Stomach smooth muscle (tissue), 2 donors: ENCODE data around the gene SENP3.

ENCODE experiments used
- H3K27ac ChIP-seq: one replicate; pipeline ENCODE4 v1.7.0; 2013; ENCODE audit warnings: mild to moderate bottlenecking, low read length, inconsistent platforms
- H3K27me3 ChIP-seq, 2 donors: one replicate each; pipeline ENCODE4 v1.7.0; 2013; ENCODE audit warnings: low read length in 2 of 2; ENCODE audit not compliant: insufficient read depth in 2 of 2, control insufficient read depth in 1 of 2
- H3K36me3 ChIP-seq, 2 donors: one replicate each; pipeline ENCODE4 v1.7.0; 2013; ENCODE audit warnings: low read length in 2 of 2; ENCODE audit not compliant: control insufficient read depth in 2 of 2, insufficient read depth in 2 of 2
- H3K4me1 ChIP-seq: one replicate; pipeline ENCODE4 v1.7.0; 2013; ENCODE audit warnings: low read length; ENCODE audit not compliant: control insufficient read depth, insufficient read depth
- H3K4me3 ChIP-seq, 2 donors: one replicate each; pipeline ENCODE4 v1.7.0; 2013; ENCODE audit warnings: low read length in 2 of 2
- H3K9ac ChIP-seq, 2 donors: one replicate each; pipeline ENCODE4 v1.7.0; 2013; ENCODE audit warnings: low read length in 2 of 2, mild to moderate bottlenecking in 1 of 2
- H3K9me3 ChIP-seq, 2 donors: one replicate each; pipeline ENCODE4 v1.7.0; 2013; ENCODE audit warnings: low read length in 2 of 2; ENCODE audit not compliant: control insufficient read depth in 2 of 2
- donor health status: healthy.
- donor health status: Pancreatic carcinoma.

SENP3 gene

GRCh38 chr17:7579001-7579833, 17.5 kb downstream of the SENP3 start, which contains the start of gene CD68:
Gene CD68 (plus strand): TSS chr17:7579638. CDS start chr17:7579678, 40 bp downstream.
- Histone ChIP-seq H3K4me3 (peak within 1 kb of the TSS in 1 of 2 donors; percentile 47), H3K27ac (peak within 1 kb of the TSS; percentile 67), H3K4me1 (peaks cover 47% of the 10 kb centered on the region), H3K27me3 (no peaks in the 10 kb centered on the region), H3K9me3 (no peaks in the 10 kb centered on the region), H3K36me3 (peaks cover 37 to 50% of the 10 kb centered on the region in 2 donors), H3K9ac (peak within 1 kb of the TSS; percentile 47 to 51)

DNA sequence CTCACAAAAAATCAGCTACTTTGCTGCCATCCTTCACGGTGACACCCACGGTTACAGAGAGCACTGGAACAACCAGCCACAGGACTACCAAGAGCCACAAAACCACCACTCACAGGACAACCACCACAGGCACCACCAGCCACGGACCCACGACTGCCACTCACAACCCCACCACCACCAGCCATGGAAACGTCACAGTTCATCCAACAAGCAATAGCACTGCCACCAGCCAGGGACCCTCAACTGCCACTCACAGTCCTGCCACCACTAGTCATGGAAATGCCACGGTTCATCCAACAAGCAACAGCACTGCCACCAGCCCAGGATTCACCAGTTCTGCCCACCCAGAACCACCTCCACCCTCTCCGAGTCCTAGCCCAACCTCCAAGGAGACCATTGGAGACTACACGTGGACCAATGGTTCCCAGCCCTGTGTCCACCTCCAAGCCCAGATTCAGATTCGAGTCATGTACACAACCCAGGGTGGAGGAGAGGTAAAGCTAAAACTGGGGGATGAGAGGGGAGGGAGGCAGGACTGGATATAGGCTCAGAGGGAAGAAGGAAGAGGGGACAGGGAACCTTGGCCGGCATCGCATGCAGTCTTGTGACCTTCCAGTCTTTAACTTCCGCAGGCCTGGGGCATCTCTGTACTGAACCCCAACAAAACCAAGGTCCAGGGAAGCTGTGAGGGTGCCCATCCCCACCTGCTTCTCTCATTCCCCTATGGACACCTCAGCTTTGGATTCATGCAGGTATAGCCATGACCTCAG, 18.3 kb downstream of the SENP3 start:
- no peaks in the 10 kb centered on the region for H3K9me3 ChIP-seq
- peak overlapping the region in 1 of 2 donors; percentile 47 for H3K4me3 ChIP-seq
- H3K27me3 ChIP-seq: no peaks in the 10 kb centered on the region
- peak overlapping the region; percentile 67 for H3K27ac ChIP-seq
- peak overlapping the region; percentile 47 to 51 for H3K9ac ChIP-seq
- peaks cover 31 to 42% of the 10 kb centered on the region in 2 donors for H3K36me3 ChIP-seq
- H3K4me1 ChIP-seq: peaks cover 47% of the 10 kb centered on the region

- peak overlapping the region in 1 of 2 donors; percentile 47 for H3K4me3 ChIP-seq
- no peaks in the 10 kb centered on the region for H3K27me3 ChIP-seq
- H3K9ac ChIP-seq: no peak overlapping the region
- peaks cover 43% of the 10 kb centered on the region for H3K4me1 ChIP-seq
- peaks cover 23 to 35% of the 10 kb centered on the region in 2 donors for H3K36me3 ChIP-seq
- H3K27ac ChIP-seq: peak overlapping the region; percentile 67
- no peaks in the 10 kb centered on the region for H3K9me3 ChIP-seq
Measured at GRCh38 chr17:7580604-7581575, 19.2 kb downstream of the SENP3 start.

DNA sequence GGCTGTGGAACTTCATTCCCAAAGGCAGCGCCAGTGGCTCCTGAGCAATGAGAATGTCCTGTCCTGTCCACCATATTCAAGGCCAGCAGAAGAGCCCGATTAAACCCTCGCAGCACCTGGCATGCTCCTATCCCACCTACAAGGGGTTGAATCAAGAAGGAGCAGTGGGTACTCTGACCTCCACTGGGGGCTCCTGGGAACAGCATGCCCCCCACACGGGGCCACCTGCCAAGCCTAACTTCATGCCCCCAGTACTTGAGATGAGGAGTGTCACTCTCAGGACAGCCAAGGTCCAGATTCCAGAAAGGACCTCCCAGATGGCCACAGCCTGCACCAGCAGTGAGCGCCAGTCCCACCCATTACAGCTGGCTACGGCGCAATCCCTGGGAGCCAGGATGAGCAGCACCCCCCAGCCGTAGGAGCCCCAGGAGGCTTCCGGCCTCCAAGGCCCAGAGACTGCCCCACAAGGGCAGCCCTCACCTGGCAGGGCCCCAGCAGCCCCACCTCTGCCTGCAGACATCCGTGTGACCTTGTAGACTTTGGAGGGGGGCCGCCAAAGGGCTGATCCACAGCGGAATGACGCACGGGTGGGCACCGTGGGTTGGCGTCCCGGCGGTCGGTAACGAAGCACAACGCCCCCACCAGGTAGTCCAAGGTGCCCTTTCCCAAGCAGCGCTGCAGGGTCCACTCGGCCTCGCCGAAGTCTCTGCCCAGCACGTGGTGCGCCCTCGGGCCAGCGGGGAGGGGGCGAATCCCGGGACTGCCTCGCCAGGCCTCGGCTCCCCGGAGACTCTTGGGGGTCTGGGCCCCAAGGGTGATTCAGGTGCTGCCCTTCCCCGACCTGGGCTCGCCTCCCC, 20.9 kb downstream of the SENP3 start:
- peaks cover 54% of the 10 kb centered on the region for H3K4me1 ChIP-seq
- H3K27me3 ChIP-seq: no peaks in the 10 kb centered on the region
- peak overlapping the region; percentile 88 to 95 for H3K4me3 ChIP-seq
- H3K27ac ChIP-seq: peak overlapping the region; percentile 97
- H3K9me3 ChIP-seq: no peaks in the 10 kb centered on the region
- H3K9ac ChIP-seq: peak overlapping the region; percentile 89 to 98
- H3K36me3 ChIP-seq: peaks cover 6 to 26% of the 10 kb centered on the region in 2 donors

GRCh38 chr17:7583253-7584109, 21.8 kb downstream of the SENP3 start, which contains the start of gene MPDU1:
Gene MPDU1 (plus strand): TSS chr17:7583852. CDS start chr17:7583863, 11 bp downstream.
- H3K27ac ChIP-seq: peak within 1 kb of the TSS; percentile 97
- H3K4me1 ChIP-seq: peaks cover 62% of the 10 kb centered on the region
- peak within 1 kb of the TSS; percentile 88 to 95 for H3K4me3 ChIP-seq
- H3K36me3 ChIP-seq: peaks cover 0 to 19% of the 10 kb centered on the region in 2 donors
- H3K9me3 ChIP-seq: no peaks in the 10 kb centered on the region
- H3K27me3 ChIP-seq: no peaks in the 10 kb centered on the region
- peak within 1 kb of the TSS; percentile 89 to 98 for H3K9ac ChIP-seq

DNA sequence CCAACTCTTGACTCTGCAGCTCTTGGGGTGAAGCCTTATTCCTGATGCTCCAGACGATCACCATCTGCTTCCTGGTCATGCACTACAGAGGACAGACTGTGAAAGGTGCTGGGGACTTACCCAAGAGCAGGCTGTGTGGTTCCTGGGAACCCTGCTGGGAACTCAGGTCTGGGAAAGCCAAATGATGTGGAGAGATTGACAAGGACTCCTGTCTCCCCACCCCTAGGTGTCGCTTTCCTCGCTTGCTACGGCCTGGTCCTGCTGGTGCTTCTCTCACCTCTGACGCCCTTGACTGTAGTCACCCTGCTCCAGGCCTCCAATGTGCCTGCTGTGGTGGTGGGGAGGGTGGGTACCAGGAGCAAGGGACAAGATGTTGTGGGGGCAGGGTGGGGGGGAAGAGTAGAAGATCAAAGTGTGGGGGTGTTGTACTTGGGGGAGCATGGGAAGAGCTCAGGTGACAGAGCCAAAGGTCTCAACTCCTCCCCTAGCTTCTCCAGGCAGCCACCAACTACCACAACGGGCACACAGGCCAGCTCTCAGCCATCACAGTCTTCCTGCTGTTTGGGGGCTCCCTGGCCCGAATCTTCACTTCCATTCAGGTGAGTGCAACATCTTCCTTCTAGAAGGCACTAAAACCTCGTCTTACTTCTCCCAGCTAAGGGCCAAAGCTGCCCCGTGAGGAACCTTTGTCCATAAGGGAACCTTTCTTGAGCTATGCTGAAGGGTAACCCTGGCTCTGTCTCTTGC, 25.1 kb downstream of the SENP3 start:
- H3K9me3 ChIP-seq: no peaks in the 10 kb centered on the region
- peak overlapping the region in 1 of 2 donors; percentile 8 for H3K4me3 ChIP-seq
- peaks cover 8 to 16% of the 10 kb centered on the region in 2 donors for H3K36me3 ChIP-seq
- peaks cover 62% of the 10 kb centered on the region for H3K4me1 ChIP-seq
- H3K9ac ChIP-seq: no peak overlapping the region
- no peaks in the 10 kb centered on the region for H3K27me3 ChIP-seq
- peak overlapping the region; percentile 71 for H3K27ac ChIP-seq

DNA sequence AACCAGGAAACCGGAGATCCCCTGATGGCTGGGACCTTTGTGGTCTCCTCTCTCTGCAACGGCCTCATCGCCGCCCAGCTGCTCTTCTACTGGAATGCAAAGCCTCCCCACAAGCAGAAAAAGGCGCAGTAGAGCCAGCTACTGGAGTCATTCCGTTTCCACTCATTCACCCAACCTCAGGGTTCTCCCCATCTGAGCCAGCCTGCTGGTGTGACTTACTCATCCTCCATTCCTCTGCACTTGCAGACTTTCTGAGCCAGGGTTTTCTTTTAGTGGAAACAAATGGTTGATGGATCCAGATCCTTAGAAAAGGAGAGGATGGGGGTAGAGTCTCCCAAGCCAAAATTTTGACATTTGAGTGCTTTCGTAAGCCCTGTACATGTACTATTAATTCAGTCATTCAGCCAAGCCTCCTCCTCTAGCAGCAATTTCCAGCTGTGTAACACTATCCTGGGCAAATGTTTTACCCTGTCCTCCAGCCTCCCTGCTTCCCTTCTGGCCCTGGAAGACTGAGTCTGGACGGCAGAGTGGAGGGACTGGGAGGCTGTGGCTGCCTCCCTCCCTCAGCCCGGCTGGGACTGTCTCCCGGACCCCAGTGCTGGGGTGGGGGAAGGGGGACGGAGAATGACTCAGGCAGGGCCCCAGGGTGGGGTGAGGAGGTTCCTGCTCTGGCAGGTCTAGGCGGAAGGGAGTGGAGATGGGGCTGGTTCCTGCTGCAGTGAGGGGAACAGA, 25.9 kb downstream of the SENP3 start:
- H3K27me3 ChIP-seq: no peaks in the 10 kb centered on the region
- no peaks in the 10 kb centered on the region for H3K9me3 ChIP-seq
- peaks cover 15 to 23% of the 10 kb centered on the region in 2 donors for H3K36me3 ChIP-seq
- peak overlapping the region in 1 of 2 donors; percentile 83 for H3K4me3 ChIP-seq
- peaks cover 56% of the 10 kb centered on the region for H3K4me1 ChIP-seq
- H3K9ac ChIP-seq: peak overlapping the region; percentile 51 to 91
- H3K27ac ChIP-seq: peak overlapping the region; percentile 71

DNA sequence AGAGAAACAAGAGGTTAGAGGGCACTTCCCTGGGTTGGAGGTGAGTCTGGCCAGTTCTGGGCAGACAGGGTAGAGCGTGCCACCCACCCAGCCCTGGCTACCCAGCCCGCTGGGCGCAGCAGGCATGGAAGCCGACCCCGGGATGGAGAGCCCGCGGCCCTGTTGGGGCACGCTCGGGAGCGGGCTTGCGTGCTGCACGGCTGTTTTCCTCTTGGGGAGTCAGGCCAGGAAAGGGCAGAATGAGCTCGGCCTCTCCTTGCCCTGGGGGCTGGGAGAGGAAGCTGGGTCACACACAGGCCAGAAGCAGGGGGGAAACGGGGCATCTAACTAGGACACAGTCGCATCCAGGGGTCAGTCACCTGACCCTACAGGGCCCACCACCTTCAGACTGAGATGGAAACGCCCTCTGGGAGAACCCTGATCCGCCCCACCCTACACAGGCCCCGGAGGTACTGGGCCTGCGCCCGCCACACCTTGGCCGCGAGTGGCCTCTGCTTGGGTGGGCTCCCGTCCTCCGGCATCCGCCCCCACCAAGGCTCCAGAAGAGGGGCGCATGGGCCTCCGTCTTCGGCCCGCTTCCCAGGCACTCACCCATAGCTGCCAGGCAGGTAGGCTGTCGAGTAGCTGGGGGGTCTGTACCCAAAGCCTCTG, 27.0 kb downstream of the SENP3 start:
- Histone ChIP-seq H3K27ac (peak overlapping the region; percentile 71), H3K4me1 (peaks cover 47% of the 10 kb centered on the region), H3K27me3 (no peaks in the 10 kb centered on the region), H3K9me3 (no peaks in the 10 kb centered on the region), H3K4me3 (peak overlapping the region; percentile 83 to 87), H3K9ac (peak overlapping the region; percentile 85 to 91), H3K36me3 (peaks cover 26 to 34% of the 10 kb centered on the region in 2 donors)
